SK-N-MC (cell line): ENCODE data around the gene NBPF15.
"Not testable (repeated sequence)": the region's sequence is repeated elsewhere in the genome, so short reads cannot be mapped to it uniquely, and the experiment has no call there.

Experiments
- DNase-seq: peaks from one replicate; pipeline ENCODE4 v3.0.0-alpha.2; 2011; ENCODE audit warnings: low read depth, low spot score
- H3K27ac ChIP-seq: fragments of 200-600 bp; sonication (generic); 2 replicates; pipeline ENCODE4 v1.5.1; 2016; ENCODE audit warnings: mixed run types
- H3K36me3 ChIP-seq: fragments of 200-600 bp; sonication (generic); 2 replicates; pipeline ENCODE4 v1.6.1; 2017; ENCODE audit warnings: antibody characterized with exemption, low read length, mixed read lengths; ENCODE audit not compliant: insufficient read depth
- H3K4me3 ChIP-seq: fragments of 200-600 bp; sonication (generic); 2 replicates; pipeline ENCODE4 v1.5.1; 2016
- H3K9ac ChIP-seq: fragments of 200-600 bp; sonication (generic); 2 replicates; pipeline ENCODE4 v1.8.0; 2017; ENCODE audit warnings: mixed run types, mixed read lengths; ENCODE audit not compliant: insufficient read length
- H3K9me3 ChIP-seq: fragments of 200-600 bp; sonication (generic); 2 replicates; pipeline ENCODE4 v1.6.1; 2017; ENCODE audit warnings: low read depth, mild to moderate bottlenecking, antibody characterized with exemption, low read length, moderate library complexity, mixed read lengths
- POLR2AphosphoS5 ChIP-seq: IDR thresholded peaks from 2 replicates; pipeline ENCODE4 v1.6.1; 2012; ENCODE audit warnings: mild to moderate bottlenecking, low read depth, low read length, borderline replicate concordance

NBPF15 gene

GRCh38 chr1:144413404-144414118 lies 47.9 kb downstream of the NBPF15 start:
- not testable (repeated sequence) for H3K9ac ChIP-seq, H3K4me3 ChIP-seq, DNase-seq, H3K27ac ChIP-seq, H3K36me3 ChIP-seq, H3K9me3 ChIP-seq

GRCh38 chr1:144412491-144413403 lies 48.7 kb downstream of the NBPF15 start:
- H3K9ac ChIP-seq, result not testable (repeated sequence)

GRCh38 chr1:144412068-144412471 lies 49.4 kb downstream of the NBPF15 start:
- not testable (repeated sequence) for DNase-seq, H3K9ac ChIP-seq, H3K9me3 ChIP-seq, H3K4me3 ChIP-seq, H3K27ac ChIP-seq, H3K36me3 ChIP-seq

More at GRCh38 chr1:144412491-144413403, 48.7 kb downstream of the NBPF15 start:
- peak; percentile 70 for DNase-seq
- peak; percentile 97 for TF ChIP-seq POLR2AphosphoS5
- peak overlapping the region; percentile 36 for H3K4me3 ChIP-seq
- H3K9me3 ChIP-seq, H3K27ac ChIP-seq, H3K36me3 ChIP-seq: not testable (repeated sequence)

GRCh38 chr1:144402807-144403206 lies 58.7 kb downstream of the NBPF15 start:
- not testable (repeated sequence) for H3K36me3 ChIP-seq, H3K4me3 ChIP-seq, H3K9ac ChIP-seq, H3K27ac ChIP-seq, DNase-seq, H3K9me3 ChIP-seq

- not testable (repeated sequence) for H3K36me3 ChIP-seq, H3K27ac ChIP-seq, H3K9me3 ChIP-seq, DNase-seq, H3K9ac ChIP-seq, H3K4me3 ChIP-seq
Observed at GRCh38 chr1:144371651-144372050, 89.8 kb downstream of the NBPF15 start.
